Non-pigmented ciliary epithelial cell (primary cell): ENCODE measurements around the gene TRAIP.
A peak's percentile ranks its signal among the peaks of the same experiment; 100 is the strongest.

Experiments used
- DNase-seq: peaks from one replicate; pipeline ENCODE4 v3.0.0-alpha.2; 2010; ENCODE audit warnings: low read depth

The TRAIP gene

DNA sequence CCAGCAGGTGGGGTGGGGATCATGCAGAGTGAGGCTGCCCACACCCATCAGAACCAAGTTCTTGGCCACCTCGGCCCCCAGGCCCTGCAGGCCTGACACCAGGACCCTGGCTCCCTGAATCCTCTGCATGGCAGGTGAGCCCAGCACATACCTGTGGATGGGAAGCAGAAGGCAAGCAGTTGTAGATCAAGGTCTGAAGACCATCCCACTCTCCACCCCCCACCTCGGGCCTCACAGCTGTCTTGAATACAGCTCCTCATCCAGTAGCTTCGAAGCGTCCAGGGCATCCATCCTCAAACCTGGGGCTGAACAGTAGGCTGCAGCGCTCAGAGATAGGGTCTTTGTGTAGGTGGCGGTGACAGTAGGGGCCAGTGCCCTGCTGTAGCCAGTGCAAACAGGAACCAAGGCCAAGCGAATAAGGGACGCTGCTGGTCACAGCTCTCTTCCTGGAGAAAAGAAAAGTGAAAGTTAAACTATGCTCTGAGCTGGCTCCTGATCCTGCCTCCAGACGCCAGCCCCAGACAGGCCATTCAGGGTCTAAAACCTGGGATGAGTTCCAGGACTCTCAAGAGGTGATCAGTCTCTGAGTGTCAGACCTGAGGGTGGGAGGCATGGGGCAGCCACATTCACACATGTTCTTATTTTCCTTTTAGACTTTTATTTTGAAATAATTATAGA is 42.7 kb downstream of the TRAIP start, which contains the start of gene UBA7:
Gene UBA7, minus strand, starts transcription at position 457 of the 678 bp plus-strand sequence. Its CDS starts 166 bp downstream, at position 291.
- DNase-seq: no peak

DNA sequence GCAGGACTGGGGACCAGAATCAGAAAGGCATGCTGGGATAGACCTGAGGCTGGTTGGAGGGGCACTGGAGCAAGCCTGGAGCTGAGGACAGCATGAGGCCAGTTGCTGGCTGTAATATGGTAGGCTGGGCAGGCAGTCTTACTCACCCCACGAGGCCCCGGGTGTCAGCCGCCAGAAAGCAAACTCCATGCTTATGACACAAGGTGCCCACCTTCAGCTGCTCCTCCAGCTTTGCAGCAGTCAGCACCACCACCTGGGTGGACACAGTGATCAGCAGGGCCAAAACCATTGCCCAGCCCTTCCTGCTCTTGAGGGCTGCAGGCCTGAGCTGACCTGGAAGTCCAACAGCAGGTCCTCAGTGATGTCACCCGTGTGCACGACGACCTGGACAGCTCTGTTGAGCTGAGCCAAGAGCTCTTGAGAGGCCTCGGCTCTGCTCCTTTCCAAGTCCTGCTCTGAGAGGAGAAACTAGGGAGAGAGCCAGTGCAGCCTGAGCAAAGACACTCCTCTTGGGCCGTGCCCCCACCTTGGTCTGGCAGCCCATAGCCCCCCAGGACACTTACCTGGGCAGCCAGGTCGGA is 43.4 kb downstream of the TRAIP start:
- no peak for DNase-seq

DNA sequence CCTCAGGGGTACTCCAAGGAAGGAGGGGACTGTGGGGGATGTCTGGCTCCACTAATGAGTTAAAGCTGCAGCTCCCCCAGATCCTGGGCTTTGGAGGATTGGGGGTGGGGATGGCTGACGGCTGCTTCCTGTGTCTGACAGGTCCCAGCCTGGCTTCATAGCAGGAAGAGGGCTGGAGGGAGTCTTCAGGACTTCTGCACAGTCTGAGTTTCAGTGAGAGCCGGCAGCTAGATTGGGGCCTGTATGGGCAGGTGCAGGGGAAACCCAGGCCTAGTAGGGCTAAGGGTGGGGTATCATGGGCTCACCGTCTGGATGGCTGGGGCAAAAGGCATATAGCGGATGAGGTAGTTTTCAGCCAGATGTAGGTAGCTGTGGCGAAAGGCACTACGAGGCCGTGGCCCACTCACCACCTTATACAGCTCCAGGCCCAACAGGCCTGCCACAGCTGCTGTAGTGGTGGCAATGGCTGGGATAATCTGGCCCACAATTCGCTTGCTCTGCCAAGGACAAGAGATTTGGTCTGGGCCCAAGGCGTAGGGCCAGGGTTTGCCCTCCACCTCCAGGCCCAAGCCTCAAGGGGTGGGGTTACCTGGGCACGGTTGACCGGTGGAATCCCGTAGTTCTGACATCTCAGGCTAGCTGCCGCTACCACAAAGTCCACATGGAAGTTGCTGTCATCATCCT is 48.8 kb downstream of the TRAIP start:
- no peak for DNase-seq

DNA sequence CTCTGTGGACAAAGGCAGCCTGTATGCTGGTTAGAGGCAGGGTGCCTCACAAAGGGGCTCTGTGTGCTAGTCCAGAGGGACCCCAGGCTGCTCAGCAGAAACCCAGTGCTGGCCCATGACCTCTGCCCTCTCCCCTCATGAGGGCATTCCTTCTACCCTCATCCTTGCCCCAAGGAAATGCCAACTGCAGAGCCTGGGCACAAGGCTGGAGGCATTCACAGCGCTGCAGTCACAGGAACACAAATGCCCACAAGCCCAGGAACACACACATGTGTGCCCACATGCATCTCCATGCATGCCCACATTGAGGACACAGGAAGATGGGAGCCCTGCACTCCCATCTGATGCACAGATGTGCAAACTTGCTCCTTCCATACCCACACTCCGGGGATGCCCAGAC is 49.5 kb downstream of the TRAIP start:
- DNase-seq: no peak

DNA sequence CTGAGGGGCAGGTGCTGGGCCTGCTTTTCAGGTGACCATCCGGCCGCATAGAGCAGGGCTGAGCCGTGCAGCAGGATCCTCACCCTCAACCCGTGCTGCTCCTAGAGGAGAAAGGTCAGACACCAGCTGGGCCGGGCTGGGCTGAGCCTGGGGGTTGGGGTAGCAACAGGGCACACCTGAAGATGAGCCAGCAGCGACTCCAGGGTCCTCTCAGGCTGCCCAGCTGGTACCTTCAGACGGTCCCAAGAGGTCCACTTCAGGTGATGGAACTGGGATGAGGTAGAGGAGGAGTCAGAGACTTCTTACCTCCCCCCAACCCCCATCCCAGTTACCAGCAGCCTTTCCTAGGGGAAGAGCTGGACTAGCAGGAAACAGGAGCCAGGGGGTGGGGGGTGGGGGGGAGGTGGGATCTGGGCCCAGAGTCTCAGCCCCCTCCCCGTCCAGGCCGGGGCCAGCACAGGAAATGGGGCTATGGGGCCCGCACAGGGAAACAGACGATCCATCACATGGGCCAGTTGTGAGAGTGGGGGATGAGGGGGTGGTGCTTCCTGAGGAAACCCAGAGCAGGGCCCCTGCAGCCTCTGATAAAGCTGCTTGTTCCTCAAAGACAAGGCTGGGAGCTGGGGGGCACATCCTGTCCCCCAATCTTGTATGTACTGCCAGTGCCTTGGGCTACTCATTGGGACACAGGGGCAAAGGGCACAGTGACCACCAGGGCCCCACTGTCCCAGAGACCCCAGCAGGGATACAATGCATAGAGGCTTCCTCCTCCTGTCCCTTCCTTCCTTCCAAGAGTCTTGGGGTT is 50.3 kb downstream of the TRAIP start:
- DNase-seq: no peak

DNA sequence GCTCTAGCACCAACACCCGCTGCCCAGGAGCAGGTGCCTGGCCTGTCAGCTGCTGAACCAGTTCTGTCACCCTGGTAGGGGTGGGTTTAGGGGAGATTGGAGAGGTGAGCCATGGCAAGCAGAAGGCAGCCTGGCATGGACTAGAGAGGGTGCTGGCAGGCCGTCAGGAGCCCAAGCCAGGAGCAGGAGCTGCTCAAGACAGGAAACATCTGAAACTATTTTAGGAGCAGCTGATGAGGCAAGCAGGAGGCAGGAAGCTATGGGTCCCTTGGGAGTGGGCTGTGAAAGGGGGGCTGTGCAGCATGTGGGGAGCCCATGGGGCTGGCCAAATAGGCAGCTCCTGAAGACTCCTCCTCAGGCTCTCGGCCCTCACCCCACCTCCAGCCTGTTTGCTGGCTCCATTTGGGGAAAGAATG is 51.0 kb downstream of the TRAIP start:
- no peak for DNase-seq

DNA sequence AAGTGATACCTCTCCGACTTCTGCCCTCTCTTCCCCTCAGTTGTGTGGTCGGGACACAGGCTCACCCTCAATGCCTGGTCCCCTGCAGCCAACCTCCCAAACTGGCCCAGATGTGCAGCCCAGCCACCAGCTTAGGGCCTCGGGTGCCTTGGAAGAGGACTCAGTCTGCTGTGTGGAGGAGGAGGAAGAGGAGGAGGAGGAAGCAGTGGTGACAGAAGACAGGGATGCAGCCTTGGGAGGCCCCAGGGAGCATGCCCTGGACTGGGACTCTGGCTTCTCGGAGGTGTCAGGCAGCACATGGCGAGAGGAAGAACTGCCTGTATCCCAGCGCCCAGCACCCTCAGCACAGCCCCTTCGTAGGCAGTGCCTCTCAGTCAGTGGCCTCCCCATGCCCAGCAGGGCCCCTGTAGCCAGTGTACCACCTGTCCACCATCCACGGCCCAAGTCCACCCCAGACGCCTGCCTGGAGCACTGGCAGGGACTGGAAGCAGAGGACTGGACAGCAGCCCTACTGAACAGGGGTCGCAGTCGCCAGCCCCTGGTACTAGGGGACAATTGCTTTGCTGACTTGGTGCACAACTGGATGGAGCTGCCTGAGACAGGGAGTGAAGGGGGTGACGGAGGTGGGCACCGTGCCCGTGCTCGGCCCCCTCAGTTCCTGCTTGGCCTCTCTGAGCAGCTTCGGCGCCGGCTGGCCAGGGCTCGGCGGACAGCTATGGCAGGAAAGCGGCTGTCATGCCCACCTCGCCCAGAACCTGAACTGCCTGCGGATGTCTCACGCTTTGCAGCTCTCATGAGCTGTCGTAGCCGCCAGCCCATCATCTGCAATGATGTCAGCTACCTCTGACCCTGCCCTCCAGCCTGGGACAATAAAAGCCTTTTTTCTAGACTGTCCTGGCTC is 52.0 kb downstream of the TRAIP start:
- DNase-seq: no peak

DNA sequence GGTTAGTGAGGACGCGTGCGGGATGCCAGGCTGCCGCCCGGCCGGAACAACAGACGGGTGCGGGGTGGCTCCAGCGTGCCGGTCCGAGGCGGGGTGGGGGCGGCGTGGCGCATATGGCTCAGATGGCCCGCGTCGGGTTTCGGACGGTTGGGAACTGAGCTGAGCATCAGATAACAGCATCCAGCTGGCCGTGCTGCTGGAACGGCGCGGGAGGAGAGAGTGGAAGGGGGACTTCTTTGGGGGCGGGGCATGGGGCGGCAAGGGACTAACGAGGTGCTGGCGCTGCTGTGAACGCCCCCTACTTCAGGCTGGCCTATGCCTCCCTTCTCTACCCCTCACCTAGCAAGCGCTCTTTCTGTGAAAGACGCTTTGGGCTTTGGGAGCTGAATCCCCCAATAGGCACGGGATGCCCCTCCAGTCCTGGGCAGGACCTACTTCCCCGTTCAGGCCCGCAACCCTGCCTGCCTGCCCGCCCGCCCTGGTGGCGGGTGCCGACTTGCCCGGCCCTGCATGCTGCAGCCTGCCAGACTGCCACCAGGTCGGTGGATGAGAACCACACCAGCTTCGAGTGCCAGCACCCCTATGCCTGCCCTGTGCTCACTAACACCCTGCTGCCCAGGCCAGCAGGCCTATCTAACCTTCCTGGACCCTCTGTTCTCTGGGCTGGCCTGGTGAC is 52.8 kb downstream of the TRAIP start:
- DNase-seq: no peak

DNA sequence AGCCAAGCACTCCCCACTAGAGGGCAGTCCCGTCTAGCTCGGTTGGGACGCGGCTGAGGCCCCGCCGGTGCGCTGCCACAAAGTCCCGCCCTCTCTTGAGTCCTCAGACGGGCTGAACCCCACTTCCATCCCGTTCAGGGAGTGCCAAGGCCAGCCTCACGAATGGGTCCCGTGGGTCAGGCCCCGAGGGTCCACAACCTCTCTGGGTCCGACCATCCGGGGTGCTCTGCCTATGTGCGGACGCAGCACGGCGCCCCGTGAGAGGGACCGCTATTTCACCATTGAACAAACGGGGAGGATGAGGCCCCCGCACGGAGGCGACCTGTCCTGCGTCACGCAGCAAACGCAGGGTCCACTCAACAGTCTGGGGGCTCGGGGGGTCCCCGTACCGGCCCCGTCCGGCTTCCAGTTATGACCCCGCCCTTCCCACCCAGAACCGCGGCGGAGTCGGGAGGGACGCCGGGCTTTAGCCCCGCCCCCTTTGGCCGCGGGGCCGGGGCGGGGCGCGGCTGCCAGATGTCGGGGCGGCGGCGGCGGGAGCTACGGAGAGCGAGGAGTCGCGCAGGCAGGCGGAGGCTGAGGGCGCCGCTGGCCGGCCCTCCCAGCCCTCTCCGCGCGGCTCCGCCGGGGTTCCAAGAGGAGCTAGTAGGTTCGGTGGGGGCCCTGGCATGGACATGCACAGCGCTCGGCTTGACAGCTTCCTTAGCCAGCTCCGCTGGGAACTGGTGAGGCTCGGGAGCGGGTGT is 53.5 kb downstream of the TRAIP start, which contains the start of gene INKA1:
Gene INKA1, plus strand, starts transcription at position 543 of the 746 bp plus-strand sequence. Its CDS starts 132 bp downstream, at position 675.
- peak; percentile 36 for DNase-seq

DNA sequence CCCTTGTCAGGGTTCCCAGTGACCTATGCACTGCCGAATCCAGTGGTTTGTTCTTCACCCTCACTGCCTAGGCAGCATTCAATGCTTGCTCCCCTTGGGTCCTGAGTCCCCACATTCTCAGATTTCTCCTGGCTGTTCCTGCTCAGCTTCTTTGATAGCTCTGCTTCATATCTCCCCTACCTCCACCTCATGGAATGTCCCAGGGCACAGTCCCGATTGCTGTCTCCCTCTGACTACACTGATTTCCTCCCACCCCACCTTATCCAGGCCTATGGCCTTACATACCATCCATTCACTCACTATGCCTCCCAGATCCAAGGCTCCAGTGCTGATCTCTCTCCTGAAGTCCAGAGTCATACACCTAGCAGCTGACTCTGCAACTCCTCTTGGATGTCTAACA is 55.2 kb downstream of the TRAIP start:
- no peak for DNase-seq

DNA sequence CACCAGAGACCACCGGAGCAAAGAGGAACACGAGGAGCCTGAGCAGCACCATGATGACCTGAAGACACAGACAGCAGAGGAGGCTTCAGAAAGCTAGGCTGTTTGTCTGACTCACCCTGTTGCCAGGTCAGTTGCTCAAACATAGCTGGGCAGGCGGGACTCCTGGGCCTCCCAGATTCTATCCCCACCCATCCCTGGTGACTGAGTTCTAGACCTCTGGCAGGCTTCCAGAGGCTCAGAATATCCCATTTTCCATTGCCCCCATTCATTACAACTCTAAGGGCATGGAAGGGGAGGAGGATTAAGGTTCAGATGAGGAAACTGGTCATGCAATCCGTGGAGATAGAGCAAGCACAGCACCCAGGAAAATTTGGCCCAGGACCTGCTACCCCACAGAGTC is 56.6 kb downstream of the TRAIP start, which contains the start of gene CDHR4:
Gene CDHR4, minus strand, starts transcription at position 113 of the 400 bp plus-strand sequence. Its CDS starts 61 bp downstream, at position 52.
- no peak for DNase-seq

DNA sequence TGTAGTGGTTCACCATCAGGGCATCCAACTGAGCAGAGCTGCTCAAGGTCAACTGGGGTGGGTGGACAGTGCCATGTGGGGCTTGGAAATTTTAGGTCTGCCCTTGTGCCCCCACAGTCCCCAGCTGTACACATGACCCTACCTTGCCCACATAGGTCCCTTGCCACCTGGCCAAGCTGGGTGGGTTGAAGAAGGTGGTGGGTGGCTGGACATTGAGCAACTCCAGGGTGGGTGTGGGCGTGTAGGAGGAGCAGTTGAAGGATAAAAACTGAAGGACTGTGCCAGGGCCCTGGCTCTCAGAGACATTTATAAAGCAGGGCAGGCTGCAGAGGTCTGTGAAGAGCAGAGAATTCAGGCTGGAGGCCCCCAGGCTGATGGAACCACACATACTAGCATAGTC is 57.3 kb downstream of the TRAIP start:
- DNase-seq: no peak

DNA sequence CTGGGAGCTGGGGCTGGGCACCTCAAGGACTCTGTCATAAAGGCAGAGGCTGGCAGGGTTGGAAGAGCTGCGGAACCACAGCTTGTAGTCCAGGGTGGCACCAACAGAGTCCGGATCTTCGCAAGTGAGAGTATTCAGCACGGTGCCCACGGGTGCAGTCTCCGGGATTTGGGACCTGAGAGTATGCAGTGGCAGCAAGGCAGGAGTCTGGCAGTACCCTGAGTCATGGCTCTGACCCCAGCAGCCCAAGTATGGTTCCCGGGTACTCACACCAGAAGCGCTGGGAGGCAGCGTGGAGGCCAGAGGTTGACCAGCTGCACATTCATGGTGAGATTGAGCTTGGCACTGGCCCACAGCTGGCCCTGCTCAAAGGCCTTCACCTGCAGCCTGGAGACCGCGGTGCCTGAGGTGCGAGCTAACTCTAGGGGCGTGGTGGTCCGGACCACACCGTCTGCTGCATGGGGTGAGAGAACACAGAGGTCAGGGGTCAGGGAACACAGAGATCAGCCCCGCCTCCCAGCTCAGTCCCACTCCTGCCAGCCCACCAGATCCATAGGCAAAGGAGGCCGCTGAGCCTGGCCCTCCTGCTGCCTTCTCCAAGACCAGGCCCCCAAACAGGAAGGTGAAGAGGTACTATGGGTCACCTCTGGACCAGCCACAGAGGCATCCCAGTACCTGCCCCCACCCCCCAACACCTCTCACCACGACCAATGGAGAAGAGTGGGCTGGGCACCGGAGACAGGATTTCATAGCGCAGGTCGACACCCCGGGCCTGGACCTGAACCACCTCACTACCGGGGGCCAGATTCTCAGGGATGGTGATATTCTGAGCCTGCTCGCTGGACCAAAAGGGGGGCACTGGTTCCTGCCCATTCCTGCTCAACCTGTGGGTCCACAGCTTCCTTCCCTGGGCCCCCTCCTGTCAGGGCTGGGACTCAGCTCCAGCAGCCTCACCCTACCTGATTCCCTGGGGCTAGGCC is 61.1 kb downstream of the TRAIP start:
- no peak for DNase-seq

DNA sequence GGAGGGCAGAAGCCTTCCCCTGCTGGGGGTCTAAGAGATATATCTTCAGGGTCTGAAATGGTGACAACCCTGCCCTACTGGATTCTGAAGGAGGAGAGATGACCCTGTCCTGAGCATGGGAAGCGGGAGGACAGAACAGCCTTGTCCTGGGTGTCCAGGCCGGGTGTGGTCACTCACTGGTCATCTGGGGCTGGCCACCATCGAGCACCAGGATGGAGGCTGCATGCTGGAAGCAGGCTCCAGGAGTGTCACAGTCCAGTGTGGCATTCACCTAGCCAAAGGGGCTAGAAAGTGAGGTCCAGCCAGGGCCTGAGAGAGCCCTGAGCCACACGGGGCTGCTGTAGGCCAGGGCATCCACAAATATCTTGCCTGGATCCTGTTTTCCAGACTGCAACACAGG is 61.9 kb downstream of the TRAIP start:
- no peak for DNase-seq

DNA sequence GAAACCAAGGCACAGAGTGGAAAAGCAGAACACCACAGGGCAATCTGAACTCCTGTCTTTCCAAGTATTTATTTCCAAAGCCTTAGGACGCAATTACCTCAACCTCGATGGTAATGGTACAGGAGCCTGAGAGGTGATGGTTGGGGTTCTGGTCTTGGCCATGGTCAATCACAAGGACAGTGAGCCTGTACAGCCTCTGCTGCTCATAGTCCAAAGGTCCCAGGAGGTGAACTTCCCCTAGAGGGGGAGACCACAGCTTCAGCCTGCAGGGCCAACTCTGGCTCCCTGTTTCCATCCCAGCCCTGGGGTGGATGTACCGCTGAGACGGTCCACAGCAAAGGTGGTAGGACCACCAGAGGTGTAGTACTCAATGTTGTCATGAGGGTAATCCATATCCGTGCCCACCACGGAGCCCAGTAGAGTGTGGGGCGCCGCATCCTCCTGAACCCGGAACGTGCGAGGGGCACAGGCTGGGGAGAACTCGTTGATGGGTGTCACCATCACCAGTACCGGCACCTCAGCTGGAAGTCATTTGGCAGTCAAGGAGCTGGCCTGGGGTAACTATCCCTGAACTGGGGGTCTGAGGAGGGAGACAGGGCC is 62.8 kb downstream of the TRAIP start:
- DNase-seq: no peak

DNA sequence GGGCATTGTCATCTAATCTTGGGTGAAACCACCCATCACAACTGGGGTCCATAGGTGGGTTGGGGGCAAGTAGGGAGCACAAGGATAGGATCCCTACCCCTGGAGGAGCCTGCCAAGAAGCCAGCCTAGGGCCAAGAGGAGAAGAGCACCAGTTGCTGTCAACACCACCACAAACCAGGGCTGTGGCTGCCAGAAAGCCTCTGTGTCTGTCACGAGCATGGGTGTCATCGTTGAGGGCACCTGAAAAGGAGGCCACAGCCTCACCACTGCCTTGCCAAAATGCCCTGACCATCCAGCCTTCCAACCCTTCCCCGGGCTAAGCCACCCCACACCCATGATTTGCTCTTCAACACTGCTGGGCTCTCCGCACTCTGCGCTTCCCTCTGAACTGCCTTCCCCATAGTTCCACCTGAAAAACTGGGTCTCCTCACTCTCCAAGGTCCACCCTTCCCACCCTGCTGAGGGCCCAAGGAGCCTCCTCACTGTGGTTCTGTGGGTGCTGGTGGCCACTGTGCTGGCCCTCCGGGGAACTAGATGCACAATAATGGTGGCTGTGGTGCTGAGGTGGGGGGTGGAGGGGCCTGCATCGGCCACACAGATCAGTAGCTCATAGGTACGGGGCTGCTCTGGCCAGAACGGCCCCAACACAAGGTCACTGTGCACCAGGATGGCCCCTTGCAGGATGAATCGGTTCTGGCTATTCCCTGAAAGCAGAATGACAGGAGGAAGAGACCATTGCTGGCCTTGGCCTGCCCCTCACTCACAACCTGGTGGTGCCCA is 63.8 kb downstream of the TRAIP start:
- DNase-seq: no peak

DNA sequence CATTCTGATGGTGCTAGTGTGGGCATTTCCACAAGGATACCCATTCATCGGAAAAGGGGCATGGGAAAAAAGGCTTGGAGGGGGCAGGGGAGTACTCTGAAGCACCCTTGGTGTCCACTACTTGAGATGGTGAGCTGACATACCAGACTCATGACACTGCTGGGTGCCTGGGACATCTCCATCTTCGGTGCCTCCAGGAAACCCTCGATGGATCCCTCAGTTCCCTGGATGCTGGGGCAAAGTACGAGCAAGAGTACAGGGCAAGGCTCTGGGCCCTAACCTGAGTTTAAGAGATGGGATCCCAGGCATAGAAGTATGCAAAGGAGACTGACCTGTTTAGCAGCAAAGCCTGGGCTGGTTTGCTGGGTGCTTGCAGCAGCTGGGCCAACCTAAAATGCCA is 64.8 kb downstream of the TRAIP start:
- no peak for DNase-seq
